Astrocyte (in vitro differentiated cells and primary cell): ENCODE results near the gene ZDHHC14. TPM values are rescaled to one million over a fixed set of nuclear protein-coding genes. Genes with fewer than 3 reads are reported as not detected.

Experiments
- DNase-seq: peaks from one replicate; pipeline ENCODE4 v3.0.0-alpha.2; 2010; ENCODE audit warnings: low read depth
- FAIRE-seq: peaks from 2 replicates; lab custom pipeline; 2011; peaks lifted over from hg19 to GRCh38; lab: Jason Lieb, UNC
- H2AFZ ChIP-seq: 2 replicates; pipeline ENCODE4 v1.6.0; 2012; ENCODE audit warnings: low read depth, low read length, inconsistent platforms
- H3K27ac ChIP-seq: 2 replicates; pipeline ENCODE4 v1.5.1; 2011; ENCODE audit warnings: low read depth, low read length, inconsistent platforms
- H3K27me3 ChIP-seq: 2 replicates; pipeline ENCODE4 v1.6.0; 2011; ENCODE audit warnings: low read length, inconsistent platforms; ENCODE audit not compliant: insufficient read depth
- H3K36me3 ChIP-seq: 2 replicates; pipeline ENCODE4 v1.5.1; 2011; ENCODE audit warnings: low read length, inconsistent platforms; ENCODE audit not compliant: insufficient read depth
- H3K4me1 ChIP-seq: 2 replicates; pipeline ENCODE4 v1.5.1; 2011; ENCODE audit warnings: low read length, inconsistent platforms; ENCODE audit not compliant: insufficient read depth
- H3K4me2 ChIP-seq: 2 replicates; pipeline ENCODE4 v1.6.0; 2012; ENCODE audit warnings: low read length, inconsistent platforms
- H3K4me3 ChIP-seq: 2 replicates; pipeline ENCODE4 v1.5.1; 2011; ENCODE audit warnings: low read depth, mild to moderate bottlenecking, low read length, inconsistent platforms; ENCODE audit not compliant: insufficient read depth
- H3K79me2 ChIP-seq: 2 replicates; pipeline ENCODE4 v1.6.0; 2012; ENCODE audit warnings: mild to moderate bottlenecking, low read length, inconsistent platforms; ENCODE audit not compliant: insufficient read depth
- H3K9ac ChIP-seq: 2 replicates; pipeline ENCODE4 v1.6.0; 2012; ENCODE audit warnings: mild to moderate bottlenecking, low read length, inconsistent platforms
- H3K9me3 ChIP-seq: 2 replicates; pipeline ENCODE4 v1.5.1; 2012; ENCODE audit warnings: low read depth, mild to moderate bottlenecking, low read length, inconsistent platforms; ENCODE audit not compliant: insufficient read depth
- H4K20me1 ChIP-seq: 2 replicates; pipeline ENCODE4 v1.6.0; 2012; ENCODE audit warnings: low read length, inconsistent platforms; ENCODE audit not compliant: insufficient read depth
- H3K27ac Mint-ChIP-seq: one replicate; pipeline ENCODE4 v1.8.0; 2021; ENCODE audit warnings: mild to moderate bottlenecking, mixed read lengths; ENCODE audit not compliant: unreplicated experiment
- H3K27me3 Mint-ChIP-seq: one replicate; pipeline ENCODE4 v1.8.0; 2021; ENCODE audit warnings: low read depth, mixed read lengths; ENCODE audit not compliant: unreplicated experiment
- H3K36me3 Mint-ChIP-seq: one replicate; pipeline ENCODE4 v1.8.0; 2021; ENCODE audit warnings: low read depth, mixed read lengths; ENCODE audit not compliant: unreplicated experiment
- H3K4me1 Mint-ChIP-seq: one replicate; pipeline ENCODE4 v1.8.0; 2021; ENCODE audit warnings: low read depth, mixed read lengths; ENCODE audit not compliant: unreplicated experiment
- H3K4me3 Mint-ChIP-seq: one replicate; pipeline ENCODE4 v1.8.0; 2021; ENCODE audit warnings: mild to moderate bottlenecking, moderate library complexity, mixed read lengths; ENCODE audit not compliant: unreplicated experiment
- H3K9me3 Mint-ChIP-seq: one replicate; pipeline ENCODE4 v1.8.0; 2021; ENCODE audit warnings: mild to moderate bottlenecking, mixed read lengths; ENCODE audit not compliant: unreplicated experiment
- EZH2 ChIP-seq: IDR thresholded peaks from 2 replicates; pipeline ENCODE4 v1.6.1; 2012; ENCODE audit warnings: mild to moderate bottlenecking, low read length, inconsistent platforms; ENCODE audit not compliant: insufficient read depth
- total RNA-seq: library from RNA; stranded (reverse); gene quantifications from 2 replicates; pipeline ENCODE4 v1.2.1, GENCODE V29; 2021
- TF ChIP-seq, protein P1 (sequence below): IDR thresholded peaks from 2 replicates; pipeline ENCODE4 v1.5.1; 2011; ENCODE audit warnings: low read depth, mild to moderate bottlenecking, inconsistent platforms, low read length, moderate library complexity; ENCODE audit not compliant: insufficient read depth

The ZDHHC14 gene
- total RNA-seq, 1 donor from 2014 or later: 7.2 TPM

DNA sequence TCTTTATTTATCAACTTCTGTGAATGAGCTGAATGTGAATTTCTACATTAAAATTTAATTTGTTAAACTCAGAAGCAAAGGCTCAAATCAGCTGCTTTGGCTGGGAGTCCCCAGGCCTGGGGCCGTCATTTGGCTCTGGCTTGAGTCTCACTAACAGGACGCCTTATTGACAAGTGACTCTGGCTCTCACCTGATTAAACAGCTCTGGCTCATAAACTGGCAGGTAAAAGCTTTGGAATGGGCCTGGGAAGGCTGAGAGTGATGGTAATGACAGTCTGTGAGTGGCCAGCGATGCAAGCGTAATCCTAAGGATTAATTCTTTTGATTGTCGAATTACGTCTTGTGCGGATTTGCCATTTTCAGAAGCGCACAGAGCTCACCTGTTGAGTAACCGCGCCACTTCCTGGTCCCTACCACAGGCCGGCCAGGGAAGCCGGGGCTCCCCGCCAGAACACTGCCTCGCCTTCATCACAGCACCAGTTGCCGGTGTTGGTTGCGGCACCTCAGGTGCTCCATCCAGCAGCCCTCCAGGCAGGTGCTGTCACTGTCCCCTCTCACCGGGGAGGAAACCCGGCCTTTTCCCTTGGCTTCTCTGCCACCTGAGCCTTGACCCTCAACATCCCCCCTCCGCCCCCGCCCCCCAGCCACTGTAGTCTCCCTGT lies 110.7 kb downstream of the ZDHHC14 start:
- FAIRE-seq: no peak
- TF ChIP-seq EZH2: no peak
- TF ChIP-seq, protein P1, sequence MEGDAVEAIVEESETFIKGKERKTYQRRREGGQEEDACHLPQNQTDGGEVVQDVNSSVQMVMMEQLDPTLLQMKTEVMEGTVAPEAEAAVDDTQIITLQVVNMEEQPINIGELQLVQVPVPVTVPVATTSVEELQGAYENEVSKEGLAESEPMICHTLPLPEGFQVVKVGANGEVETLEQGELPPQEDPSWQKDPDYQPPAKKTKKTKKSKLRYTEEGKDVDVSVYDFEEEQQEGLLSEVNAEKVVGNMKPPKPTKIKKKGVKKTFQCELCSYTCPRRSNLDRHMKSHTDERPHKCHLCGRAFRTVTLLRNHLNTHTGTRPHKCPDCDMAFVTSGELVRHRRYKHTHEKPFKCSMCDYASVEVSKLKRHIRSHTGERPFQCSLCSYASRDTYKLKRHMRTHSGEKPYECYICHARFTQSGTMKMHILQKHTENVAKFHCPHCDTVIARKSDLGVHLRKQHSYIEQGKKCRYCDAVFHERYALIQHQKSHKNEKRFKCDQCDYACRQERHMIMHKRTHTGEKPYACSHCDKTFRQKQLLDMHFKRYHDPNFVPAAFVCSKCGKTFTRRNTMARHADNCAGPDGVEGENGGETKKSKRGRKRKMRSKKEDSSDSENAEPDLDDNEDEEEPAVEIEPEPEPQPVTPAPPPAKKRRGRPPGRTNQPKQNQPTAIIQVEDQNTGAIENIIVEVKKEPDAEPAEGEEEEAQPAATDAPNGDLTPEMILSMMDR: no peak
- Histone ChIP-seq H3K27me3 (no peaks in the 10 kb centered on the region), H2AFZ (no peak overlapping the region), H4K20me1 (peaks cover 4% of the 10 kb centered on the region), H3K4me2 (no peak overlapping the region), H3K36me3 (no peaks in the 10 kb centered on the region), H3K79me2 (no peaks in the 10 kb centered on the region), H3K9ac (no peak overlapping the region), H3K4me1 (no peaks in the 10 kb centered on the region), H3K27ac (no peak overlapping the region), H3K9me3 (no peaks in the 10 kb centered on the region), H3K4me3 (no peak overlapping the region)
- Mint-ChIP-seq H3K27me3 (peaks cover 22% of the 10 kb centered on the region), H3K9me3 (peaks cover 5% of the 10 kb centered on the region), H3K36me3 (no peaks in the 10 kb centered on the region), H3K27ac (no peak overlapping the region), H3K4me3 (no peak overlapping the region), H3K4me1 (no peaks in the 10 kb centered on the region)
- DNase-seq: no peak

DNA sequence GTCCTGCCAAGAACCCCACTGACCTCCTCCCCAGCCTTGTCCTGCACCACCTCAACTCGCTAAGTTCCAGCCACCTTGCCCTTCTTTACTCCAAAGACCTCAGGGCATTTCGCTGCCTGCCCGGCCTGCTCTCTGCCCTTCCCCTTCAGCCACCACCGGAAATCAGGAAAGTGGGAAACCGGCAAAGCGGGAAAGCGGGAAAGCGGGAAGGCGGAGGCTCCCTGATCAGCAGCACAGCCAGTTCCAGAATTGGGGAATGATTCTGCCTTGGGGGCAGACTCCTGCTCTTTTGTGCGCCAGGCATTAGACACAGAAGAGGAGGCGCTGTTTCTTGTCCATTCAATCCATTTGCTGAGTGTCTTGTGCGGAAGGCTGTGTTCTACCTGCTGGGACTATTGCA lies 111.3 kb downstream of the ZDHHC14 start:
- TF ChIP-seq, protein P1: no peak
- no peak for TF ChIP-seq EZH2
- H4K20me1 ChIP-seq: peaks cover 4% of the 10 kb centered on the region
- H3K27me3 Mint-ChIP-seq: peaks cover 19% of the 10 kb centered on the region
- no peaks in the 10 kb centered on the region for H3K36me3 Mint-ChIP-seq
- DNase-seq (no peak), FAIRE-seq (no peak)
- H3K4me2 ChIP-seq: no peak overlapping the region
- H3K9ac ChIP-seq: no peak overlapping the region
- H2AFZ ChIP-seq: no peak overlapping the region
- no peaks in the 10 kb centered on the region for H3K79me2 ChIP-seq
- H3K36me3 ChIP-seq: no peaks in the 10 kb centered on the region
- no peak overlapping the region for H3K4me3 ChIP-seq
- H3K4me3 Mint-ChIP-seq: no peak overlapping the region
- no peaks in the 10 kb centered on the region for H3K4me1 ChIP-seq
- H3K27me3 ChIP-seq: no peaks in the 10 kb centered on the region
- H3K9me3 ChIP-seq: no peaks in the 10 kb centered on the region
- peaks cover 8% of the 10 kb centered on the region for H3K9me3 Mint-ChIP-seq
- H3K27ac ChIP-seq: no peak overlapping the region
- no peak overlapping the region for H3K27ac Mint-ChIP-seq
- no peaks in the 10 kb centered on the region for H3K4me1 Mint-ChIP-seq

DNA sequence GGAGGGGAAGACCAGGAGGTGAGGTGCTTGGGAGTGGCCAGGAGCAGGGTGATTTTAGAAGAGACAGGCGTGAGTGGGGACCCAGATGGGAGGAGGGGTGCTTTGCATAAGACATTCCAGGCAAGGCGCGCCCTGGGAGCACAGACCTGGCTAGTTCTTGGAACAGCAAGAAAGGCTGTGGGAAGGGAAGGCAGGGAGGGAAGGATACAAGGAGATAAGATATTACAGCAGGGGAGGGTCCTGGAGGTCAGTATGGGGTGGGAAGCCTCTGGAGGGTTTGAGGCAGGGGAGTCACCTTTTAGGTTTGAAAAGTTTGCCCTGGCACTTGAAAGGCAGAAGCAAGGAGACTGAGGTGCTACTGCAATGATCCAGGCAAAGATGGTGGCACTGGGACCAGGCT lies 111.8 kb downstream of the ZDHHC14 start:
- Histone ChIP-seq H3K79me2 (no peaks in the 10 kb centered on the region), H3K9ac (no peak overlapping the region), H3K27ac (no peak overlapping the region), H3K36me3 (no peaks in the 10 kb centered on the region), H3K4me1 (no peaks in the 10 kb centered on the region), H3K9me3 (no peaks in the 10 kb centered on the region), H3K27me3 (no peaks in the 10 kb centered on the region), H3K4me3 (no peak overlapping the region), H2AFZ (no peak overlapping the region), H4K20me1 (peaks cover 4% of the 10 kb centered on the region), H3K4me2 (no peak overlapping the region)
- Mint-ChIP-seq H3K36me3 (no peaks in the 10 kb centered on the region), H3K4me3 (no peak overlapping the region), H3K27me3 (peaks cover 19% of the 10 kb centered on the region), H3K27ac (no peak overlapping the region), H3K9me3 (peaks cover 8% of the 10 kb centered on the region), H3K4me1 (no peaks in the 10 kb centered on the region)
- TF ChIP-seq EZH2: no peak
- TF ChIP-seq, protein P1: no peak
- DNase-seq (no peak), FAIRE-seq (no peak)
